Activated CD4-positive, alpha-beta T cell treated with anti-CD3 and anti-CD28 coated beads for 36 hours (primary cell): ENCODE measurements around the gene KHDC1. TPM values are rescaled to one million over a fixed set of nuclear protein-coding genes. Genes with fewer than 3 reads are reported as not detected.
"Not testable (repeated sequence)": the region's sequence is repeated elsewhere in the genome, so short reads cannot be mapped to it uniquely, and the experiment has no call there.

Experiments
- ATAC-seq: fragments of 200-7000 bp; cut with Tn5 transposase; one replicate; pipeline ENCODE4 v1.10.0; 2021; ENCODE audit warnings: mild to moderate bottlenecking, moderate library complexity
- CTCF ChIA-PET: fragments of 350-600 bp; sonication (Branson Sonifier 250); formaldehyde crosslinking; loops from one replicate; lab custom pipeline; 2021; ENCODE audit warnings: antibody characterized with exemption; lab: Charles Lee
- POLR2A ChIA-PET: fragments of 350-600 bp; sonication (Branson Sonifier 250); formaldehyde crosslinking; loops from one replicate; lab custom pipeline; 2021; ENCODE audit warnings: antibody characterized with exemption, inconsistent platforms; lab: Charles Lee
- DNase-seq: peaks from one replicate; pipeline ENCODE4 v3.0.0-alpha.2; 2020
- H3K27ac Mint-ChIP-seq: one replicate; pipeline ENCODE4 v1.8.0; 2021; ENCODE audit warnings: mixed read lengths
- H3K27me3 Mint-ChIP-seq: one replicate; pipeline ENCODE4 v1.8.0; 2021; ENCODE audit warnings: mixed read lengths
- H3K36me3 Mint-ChIP-seq: one replicate; pipeline ENCODE4 v1.8.0; 2021; ENCODE audit warnings: low read depth, mixed read lengths
- H3K4me1 Mint-ChIP-seq: one replicate; pipeline ENCODE4 v1.8.0; 2021; ENCODE audit warnings: mixed read lengths
- H3K4me3 Mint-ChIP-seq: one replicate; pipeline ENCODE4 v1.8.0; 2021; ENCODE audit warnings: mild to moderate bottlenecking, moderate library complexity, mixed read lengths
- H3K9me3 Mint-ChIP-seq: one replicate; pipeline ENCODE4 v1.8.0; 2021; ENCODE audit warnings: low read depth, mixed read lengths
- intact Hi-C, 2 experiments: fragments of 100-400 bp; cut with DNase I in 1 of 2; cut with micrococcal nuclease in 1 of 2; formaldehyde crosslinking; loops; one replicate each; pipeline versions ENCODE4 v1.14.2 to v1.15.1; 2022 to 2024; cut with DNase I, micrococcal nuclease
- total RNA-seq, 2 experiments: library from RNA; stranded (reverse); gene quantifications; one replicate each; pipeline ENCODE4 v1.2.3, GENCODE V29; 2021

Gene KHDC1
- total RNA-seq: 1 to 10 TPM; 2.8 to 4.2 TPM

DNA sequence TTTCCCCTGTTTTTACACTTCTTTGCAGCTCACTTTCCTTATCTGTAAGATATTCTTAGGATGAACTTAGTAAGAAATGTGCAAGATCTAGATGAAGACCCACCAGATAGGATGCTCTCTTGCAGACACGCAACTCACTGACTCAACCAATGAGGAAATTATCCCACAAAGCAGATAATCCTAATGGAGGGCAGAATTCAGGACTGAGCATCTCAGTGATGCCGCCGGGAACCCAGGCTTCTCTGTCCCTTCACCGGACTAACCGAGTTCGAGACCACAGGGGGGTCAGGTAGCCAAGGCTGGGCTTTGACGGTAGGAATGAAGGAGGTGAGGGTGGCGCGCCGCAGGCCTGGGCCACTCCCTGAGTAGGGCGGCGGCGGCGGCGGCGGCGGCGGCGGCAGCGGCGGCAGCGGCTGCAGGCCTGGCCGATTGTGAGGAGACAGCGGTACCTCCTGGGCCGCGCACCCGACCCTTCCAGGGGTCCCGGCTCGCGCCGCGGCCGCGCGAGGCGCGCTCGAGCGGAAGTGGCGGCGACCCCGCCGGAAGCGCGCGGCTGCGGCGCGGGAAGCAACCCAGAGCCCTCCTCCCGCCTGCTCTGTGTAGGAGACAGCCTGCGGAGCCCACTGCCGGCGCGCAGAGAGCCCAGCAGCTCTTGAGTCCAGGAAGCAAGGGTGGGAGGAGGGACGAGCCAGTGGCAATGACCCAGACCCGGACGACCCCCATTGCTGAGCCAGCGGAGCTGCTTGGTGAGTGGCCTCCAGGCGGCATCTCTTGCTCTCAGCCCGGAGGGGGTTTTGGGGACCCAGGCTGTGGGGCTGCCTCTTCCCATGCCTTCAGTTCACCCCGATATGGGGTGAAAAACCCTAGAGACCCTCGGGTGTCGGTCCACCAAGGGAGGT lies at the start of gene KHDC1:
Gene KHDC1, minus strand, starts transcription at position 526 of the 899 bp plus-strand sequence. CDS start 20,679 bp downstream, outside the sequence.
- Mint-ChIP-seq H3K27me3 (no peaks in the 10 kb centered on the region), H3K4me3 (peak within 1 kb of the TSS; percentile 89), H3K27ac (peak within 1 kb of the TSS; percentile 93), H3K4me1 (peaks cover 26% of the 10 kb centered on the region), H3K36me3 (peaks cover 13% of the 10 kb centered on the region), H3K9me3 (no peaks in the 10 kb centered on the region)
- intact Hi-C loops: loop anchor here (1.0 to 10.0 kb wide), 7 partner anchors 46 to 641 kb away; partner anchors contain the start of genes SLC17A5 (in 2 of the 2), CGAS (in 1 of the 2) and KCNQ5 (in 1 of the 2)
- CTCF ChIA-PET: interaction anchor here (0.6 kb wide), 2 partner anchors 1483 to 1723 kb away, joined by 3 to 4 read pairs; no protein-coding TSS in a partner anchor
- ATAC-seq (peak; percentile 89), DNase-seq (peak; percentile 74)
- POLR2A ChIA-PET: no interaction called here

GRCh38 chr6:73310503-73310845 lies 47.5 kb upstream of the KHDC1 start:
- H3K9me3 Mint-ChIP-seq, DNase-seq, ATAC-seq, POLR2A ChIA-PET, H3K36me3 Mint-ChIP-seq: not testable (repeated sequence)
- peaks cover 20% of the 10 kb centered on the region for H3K4me1 Mint-ChIP-seq
- H3K27me3 Mint-ChIP-seq: peaks cover 31% of the 10 kb centered on the region
- intact Hi-C loops: loop anchor here (1.0 to 5.0 kb wide), 4 partner anchors 47 to 688 kb away; partner anchors contain the start of genes DDX43 (in 1 of the 2), KCNQ5 (in 1 of the 2) and KHDC1 (in 1 of the 2)
- CTCF ChIA-PET: interaction anchor here (1.1 to 2.0 kb wide), 2 partner anchors 18 to 78 kb away, joined by 3 to 8 read pairs; no protein-coding TSS in a partner anchor
- peak overlapping the region; percentile 90 for H3K4me3 Mint-ChIP-seq
- peak overlapping the region; percentile 65 for H3K27ac Mint-ChIP-seq

DNA sequence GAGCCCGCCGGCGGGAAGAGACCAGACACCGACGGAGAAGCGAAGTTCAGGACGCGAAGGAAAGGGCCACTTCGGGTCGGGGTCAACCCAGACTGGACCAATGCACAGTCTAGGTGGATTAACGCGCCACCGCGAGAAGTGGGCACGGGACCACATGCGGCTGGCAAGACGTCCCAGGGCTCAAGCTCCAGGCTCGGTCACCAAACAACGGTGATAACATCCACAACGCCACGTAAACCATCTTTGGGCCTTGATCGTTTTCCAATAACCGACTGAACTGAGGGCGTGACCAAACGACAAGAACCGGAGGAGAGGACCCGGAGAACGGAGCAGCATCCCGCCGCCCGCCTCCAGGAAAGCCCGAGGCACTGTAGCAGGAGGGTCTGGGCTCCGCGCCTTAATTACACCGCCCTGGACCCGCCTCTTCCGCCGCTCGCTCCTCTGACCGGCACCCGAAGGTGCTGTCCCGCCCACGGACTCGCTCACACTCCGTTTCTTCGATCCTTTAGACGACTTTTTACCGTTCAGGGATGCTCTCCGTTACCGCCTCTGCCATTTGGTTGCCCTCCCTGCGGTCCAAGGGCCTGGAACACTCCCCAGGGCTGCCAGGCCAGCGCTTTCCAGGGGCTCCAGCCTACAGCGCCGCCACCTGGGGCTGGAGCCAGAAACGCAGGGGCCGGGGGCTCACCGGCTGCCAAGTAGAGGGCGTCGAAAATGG lies 46.9 kb upstream of the KHDC1 start:
- CTCF ChIA-PET: interaction anchor here (0.8 to 2.0 kb wide), 7 partner anchors 10 to 128 kb away, joined by 3 to 8 read pairs (median 4); no protein-coding TSS in a partner anchor
- intact Hi-C loops: loop anchor here (1.0 to 5.0 kb wide), 5 partner anchors 47 to 688 kb away; partner anchors contain the start of genes KHDC1 (in 2 of the 2), DDX43 (in 1 of the 2) and KCNQ5 (in 1 of the 2)
- H3K27ac Mint-ChIP-seq: peak overlapping the region; percentile 88
- H3K9me3 Mint-ChIP-seq: no peaks in the 10 kb centered on the region
- ATAC-seq (peak; percentile 90), DNase-seq (peak; percentile 79)
- POLR2A ChIA-PET: interaction anchor here (0.6 kb wide), 1 partner anchor 79 kb away, joined by 4 read pairs; no protein-coding TSS in a partner anchor
- no peaks in the 10 kb centered on the region for H3K36me3 Mint-ChIP-seq
- H3K4me3 Mint-ChIP-seq: peak overlapping the region; percentile 90
- peaks cover 20% of the 10 kb centered on the region for H3K4me1 Mint-ChIP-seq
- H3K27me3 Mint-ChIP-seq: peaks cover 28% of the 10 kb centered on the region

- Mint-ChIP-seq H3K4me3 (peak overlapping the region; percentile 90), H3K36me3 (no peaks in the 10 kb centered on the region), H3K9me3 (no peaks in the 10 kb centered on the region), H3K4me1 (peaks cover 20% of the 10 kb centered on the region), H3K27me3 (peaks cover 28% of the 10 kb centered on the region), H3K27ac (peak overlapping the region; percentile 88)
- peak; percentile 60 for ATAC-seq
- POLR2A ChIA-PET: interaction anchor here (0.6 to 0.7 kb wide), 2 partner anchors 80 to 86 kb away, joined by 3 to 4 read pairs; no protein-coding TSS in a partner anchor
- CTCF ChIA-PET: interaction anchor here (0.8 to 2.0 kb wide), 6 partner anchors 10 to 127 kb away, joined by 3 to 8 read pairs (median 4); no protein-coding TSS in a partner anchor
- DNase-seq: no peak
- intact Hi-C loops: loop anchor here in 1 of 2 experiments (2.0 kb wide), 1 partner anchor 47 kb away; the partner anchor contains the start of gene KHDC1
Measured at GRCh38 chr6:73309535-73309784, 46.5 kb upstream of the KHDC1 start.

DNA sequence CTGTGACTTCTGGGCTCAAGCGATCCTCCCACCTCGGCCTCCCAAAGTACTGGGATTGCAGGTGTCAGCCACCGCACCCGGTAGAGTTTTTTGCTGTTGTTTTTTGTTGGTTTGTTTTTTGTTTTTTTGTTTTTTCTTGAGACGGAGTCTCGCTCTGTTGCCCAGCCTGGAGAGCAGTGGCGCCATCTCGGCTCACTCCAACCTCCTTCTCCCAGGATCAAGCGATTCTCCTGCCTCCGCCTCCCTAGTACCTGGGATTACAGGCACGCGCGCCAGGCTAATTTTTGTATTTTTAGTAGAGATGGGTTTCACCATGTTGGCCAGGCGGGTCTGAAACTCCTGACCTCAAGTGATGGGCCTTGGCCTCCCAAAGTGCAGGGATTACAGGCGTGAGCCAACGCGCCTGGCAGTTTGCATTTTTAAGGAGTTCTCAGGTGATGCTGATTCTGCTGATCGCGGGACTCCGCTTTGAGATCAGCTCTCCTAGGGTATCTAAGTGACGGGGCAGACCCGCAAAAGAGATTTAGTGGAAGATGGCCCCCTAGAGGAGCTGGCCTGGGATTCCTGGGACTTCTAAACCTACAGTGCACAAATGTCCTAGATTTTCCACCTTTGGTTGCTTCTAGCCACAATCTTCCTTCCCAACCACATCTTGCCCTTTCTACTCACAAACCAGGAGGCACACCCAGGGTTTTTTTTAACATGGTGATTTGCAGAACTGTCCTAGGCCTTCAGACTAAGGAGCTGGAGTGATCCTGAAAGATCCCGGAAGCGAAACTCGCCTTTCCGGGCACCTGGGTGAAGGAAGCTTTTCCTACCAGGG lies 45.9 kb upstream of the KHDC1 start:
- ATAC-seq: no peak
- Mint-ChIP-seq H3K36me3 (no peaks in the 10 kb centered on the region), H3K27me3 (peaks cover 24% of the 10 kb centered on the region), H3K4me1 (peaks cover 20% of the 10 kb centered on the region), H3K4me3 (peak overlapping the region; percentile 90), H3K9me3 (no peaks in the 10 kb centered on the region), H3K27ac (peak overlapping the region; percentile 88)
- POLR2A ChIA-PET: interaction anchor here (0.6 to 0.7 kb wide), 2 partner anchors 80 to 86 kb away, joined by 3 to 4 read pairs; no protein-coding TSS in a partner anchor
- intact Hi-C loops: loop anchor here in 1 of 2 experiments (2.0 kb wide), 1 partner anchor 46 kb away; the partner anchor contains the start of gene KHDC1
- DNase-seq: no peak
- CTCF ChIA-PET: interaction anchor here (0.5 to 2.0 kb wide), 7 partner anchors 11 to 343 kb away, joined by 3 to 8 read pairs (median 4); no protein-coding TSS in a partner anchor

DNA sequence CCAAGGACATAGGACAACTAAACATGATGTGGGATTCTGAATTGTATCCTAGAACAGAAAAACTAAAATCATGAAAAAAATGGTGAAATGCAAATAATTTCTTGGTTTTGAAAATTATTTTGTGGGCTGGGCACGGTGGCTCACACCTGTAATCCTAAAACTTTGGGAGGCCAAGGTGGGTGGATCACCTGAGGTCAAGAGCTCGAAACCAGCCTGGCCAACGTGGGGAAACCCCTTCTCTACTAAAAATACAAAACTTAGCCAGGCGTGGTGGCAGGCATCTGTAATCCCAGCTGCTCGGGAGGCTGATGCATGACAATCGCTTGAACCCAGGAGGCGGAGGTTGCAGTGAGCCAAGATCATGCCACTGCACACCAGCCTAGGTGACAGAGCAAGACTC lies 40.8 kb upstream of the KHDC1 start:
- H3K4me1 Mint-ChIP-seq, H3K27ac Mint-ChIP-seq, H3K36me3 Mint-ChIP-seq, H3K4me3 Mint-ChIP-seq, ATAC-seq, H3K9me3 Mint-ChIP-seq, intact Hi-C loops, DNase-seq, H3K27me3 Mint-ChIP-seq: not testable (repeated sequence)
- ChIA-PET CTCF (interaction anchor here (0.7 to 1.2 kb wide), 3 partner anchors 23 to 33 kb away, joined by 3 read pairs; no protein-coding TSS in a partner anchor), POLR2A (interaction anchor here (0.7 kb wide), 1 partner anchor 23 kb away, joined by 7 read pairs; no protein-coding TSS in a partner anchor)

- Mint-ChIP-seq H3K9me3 (no peaks in the 10 kb centered on the region), H3K4me3 (no peak overlapping the region), H3K27ac (no peak overlapping the region), H3K27me3 (no peaks in the 10 kb centered on the region), H3K4me1 (peaks cover 6% of the 10 kb centered on the region), H3K36me3 (peaks cover 8% of the 10 kb centered on the region)
- DNase-seq (no peak), ATAC-seq (no peak)
- CTCF ChIA-PET: no interaction called here
- intact Hi-C loops: no loop called here
- POLR2A ChIA-PET: no interaction called here
Measured at GRCh38 chr6:73302339-73302738, 39.3 kb upstream of the KHDC1 start.

GRCh38 chr6:73299151-73299971 lies 36.4 kb upstream of the KHDC1 start:
- Mint-ChIP-seq H3K9me3 (peaks cover 4% of the 10 kb centered on the region), H3K27me3 (no peaks in the 10 kb centered on the region), H3K36me3 (peaks cover 11% of the 10 kb centered on the region), H3K4me3 (no peak overlapping the region), H3K27ac (no peak overlapping the region), H3K4me1 (no peaks in the 10 kb centered on the region)
- POLR2A ChIA-PET: no interaction called here
- CTCF ChIA-PET: no interaction called here
- ATAC-seq (no peak), DNase-seq (no peak)
- intact Hi-C loops: no loop called here

DNA sequence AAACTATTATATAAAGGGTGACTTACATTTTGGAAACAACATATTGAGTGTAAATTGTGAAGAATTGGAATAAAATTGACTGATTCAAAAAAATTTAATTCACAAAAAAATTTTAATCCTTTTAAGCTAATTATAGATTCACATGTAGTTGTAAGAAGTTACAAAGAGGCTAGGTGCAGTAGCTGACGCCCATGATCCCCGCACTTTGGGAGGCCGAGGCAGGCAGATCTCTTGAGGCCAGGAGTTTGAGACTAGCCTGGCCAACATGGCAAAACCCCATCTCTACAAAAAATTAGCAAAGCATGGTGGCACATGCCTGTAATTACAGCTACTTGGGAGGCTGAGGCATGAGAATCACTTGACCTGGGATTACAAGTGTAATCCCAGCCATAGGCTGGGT lies 30.3 kb upstream of the KHDC1 start:
- peaks cover 4% of the 10 kb centered on the region for H3K36me3 Mint-ChIP-seq
- intact Hi-C loops: no loop called here
- H3K4me3 Mint-ChIP-seq: no peak overlapping the region
- ATAC-seq (no peak), DNase-seq (no peak)
- peaks cover 4% of the 10 kb centered on the region for H3K9me3 Mint-ChIP-seq
- CTCF ChIA-PET: interaction anchor here (0.7 kb wide), 1 partner anchor 12 kb away, joined by 3 read pairs; no protein-coding TSS in a partner anchor
- no peak overlapping the region for H3K27ac Mint-ChIP-seq
- H3K27me3 Mint-ChIP-seq: no peaks in the 10 kb centered on the region
- H3K4me1 Mint-ChIP-seq: no peaks in the 10 kb centered on the region
- POLR2A ChIA-PET: no interaction called here
